ENCODE measurements around the gene SLC6A1. TPM values are rescaled to one million over a fixed set of nuclear protein-coding genes. Genes with fewer than 3 reads are reported as not detected.

The SLC6A1 gene
- total RNA-seq, 1 donor from 2014 or later, result not detected

DNA sequence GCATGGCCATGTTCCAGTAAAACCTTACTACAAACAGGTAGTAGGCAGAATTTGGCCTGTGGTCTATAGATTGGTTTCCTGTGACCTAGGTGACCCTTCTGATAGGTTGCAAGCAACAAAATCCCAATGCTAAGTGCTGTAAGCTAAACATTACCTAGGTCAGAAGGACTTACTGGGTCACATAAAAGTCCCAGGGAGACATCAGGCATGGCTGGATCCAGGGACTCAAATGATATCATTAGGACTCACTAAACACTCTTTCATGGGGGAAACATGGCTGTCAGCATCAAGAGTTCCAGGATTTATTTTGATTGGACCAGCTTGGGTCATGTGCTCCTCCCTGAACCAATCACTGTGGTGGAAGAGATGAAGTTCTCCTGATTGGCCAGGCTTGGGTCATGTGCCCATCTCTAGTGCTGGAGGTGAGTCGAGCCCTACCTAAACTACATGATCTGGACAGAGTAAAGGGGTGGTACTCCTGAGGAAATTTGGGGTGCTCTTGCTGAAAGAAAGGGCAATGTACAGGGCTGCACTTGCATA is 16.8 kb upstream of the SLC6A1 start:
- H3K4me3 ChIP-seq (ENCODE audit: low read depth, low read length), result no peak overlapping the region
- no peak for DNase-seq (ENCODE audit: low read depth)
- TF ChIP-seq, protein P1, sequence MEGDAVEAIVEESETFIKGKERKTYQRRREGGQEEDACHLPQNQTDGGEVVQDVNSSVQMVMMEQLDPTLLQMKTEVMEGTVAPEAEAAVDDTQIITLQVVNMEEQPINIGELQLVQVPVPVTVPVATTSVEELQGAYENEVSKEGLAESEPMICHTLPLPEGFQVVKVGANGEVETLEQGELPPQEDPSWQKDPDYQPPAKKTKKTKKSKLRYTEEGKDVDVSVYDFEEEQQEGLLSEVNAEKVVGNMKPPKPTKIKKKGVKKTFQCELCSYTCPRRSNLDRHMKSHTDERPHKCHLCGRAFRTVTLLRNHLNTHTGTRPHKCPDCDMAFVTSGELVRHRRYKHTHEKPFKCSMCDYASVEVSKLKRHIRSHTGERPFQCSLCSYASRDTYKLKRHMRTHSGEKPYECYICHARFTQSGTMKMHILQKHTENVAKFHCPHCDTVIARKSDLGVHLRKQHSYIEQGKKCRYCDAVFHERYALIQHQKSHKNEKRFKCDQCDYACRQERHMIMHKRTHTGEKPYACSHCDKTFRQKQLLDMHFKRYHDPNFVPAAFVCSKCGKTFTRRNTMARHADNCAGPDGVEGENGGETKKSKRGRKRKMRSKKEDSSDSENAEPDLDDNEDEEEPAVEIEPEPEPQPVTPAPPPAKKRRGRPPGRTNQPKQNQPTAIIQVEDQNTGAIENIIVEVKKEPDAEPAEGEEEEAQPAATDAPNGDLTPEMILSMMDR (conservative IDR thresholded peaks at IDR 0.05; ENCODE audit: low read depth, low read length), result no peak

DNA sequence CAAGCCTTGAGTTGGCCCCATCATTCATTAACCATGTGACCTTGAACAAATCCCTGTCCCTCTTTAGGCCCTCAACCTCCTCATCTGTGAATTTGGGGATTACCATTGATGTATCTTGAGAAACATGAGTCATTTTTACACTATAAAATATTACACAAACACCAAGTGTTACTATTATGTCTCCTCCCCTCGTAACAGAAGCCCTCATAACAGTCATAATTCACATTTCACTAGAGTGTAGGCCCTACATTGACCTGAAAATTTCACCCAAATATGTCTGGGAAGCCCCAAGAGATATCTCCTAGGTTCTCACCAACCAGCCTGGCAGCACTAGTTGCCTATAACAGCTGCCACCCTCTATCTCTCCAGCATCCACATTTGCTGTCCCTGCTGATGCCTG is 15.8 kb upstream of the SLC6A1 start:
- H3K4me3 ChIP-seq (ENCODE audit: low read depth, low read length), result no peak overlapping the region
- no peak for DNase-seq (ENCODE audit: low read depth)
- TF ChIP-seq, protein P1 (conservative IDR thresholded peaks at IDR 0.05; ENCODE audit: low read depth, low read length), result no peak

DNA sequence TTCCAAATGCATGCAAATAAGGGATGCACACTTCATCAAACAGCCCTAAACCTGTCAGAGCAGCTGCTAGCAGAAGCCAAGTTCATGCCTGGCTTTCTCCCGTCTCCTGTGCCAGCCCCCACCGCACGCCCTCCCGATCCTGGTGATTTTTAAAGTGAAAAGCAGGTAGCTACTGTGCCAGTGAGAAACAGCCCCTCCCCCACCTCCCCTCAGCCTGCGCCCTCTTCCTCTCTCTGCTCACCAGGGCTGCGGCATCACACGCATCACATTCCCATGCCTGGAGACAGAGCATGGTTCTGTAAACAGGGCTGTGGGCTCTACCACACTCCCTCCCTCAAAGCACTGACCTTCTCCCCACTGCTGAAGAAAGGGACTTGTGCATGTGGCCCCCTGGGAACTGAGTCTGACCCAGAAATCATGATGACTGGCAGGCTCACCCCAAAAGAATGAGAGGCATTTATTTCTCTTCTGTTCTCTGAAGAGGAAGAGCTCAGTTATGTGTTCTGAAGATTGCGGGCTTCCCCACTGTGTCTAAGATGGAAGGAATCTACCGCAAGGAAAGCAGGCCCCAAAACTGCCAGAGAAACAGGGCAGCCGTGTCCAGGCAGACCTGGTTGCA is 14.5 kb upstream of the SLC6A1 start:
- no peak overlapping the region for H3K4me3 ChIP-seq (ENCODE audit: low read depth, low read length)
- TF ChIP-seq, protein P1 (conservative IDR thresholded peaks at IDR 0.05; ENCODE audit: low read depth, low read length), result no peak
- DNase-seq (ENCODE audit: low read depth), result no peak

DNA sequence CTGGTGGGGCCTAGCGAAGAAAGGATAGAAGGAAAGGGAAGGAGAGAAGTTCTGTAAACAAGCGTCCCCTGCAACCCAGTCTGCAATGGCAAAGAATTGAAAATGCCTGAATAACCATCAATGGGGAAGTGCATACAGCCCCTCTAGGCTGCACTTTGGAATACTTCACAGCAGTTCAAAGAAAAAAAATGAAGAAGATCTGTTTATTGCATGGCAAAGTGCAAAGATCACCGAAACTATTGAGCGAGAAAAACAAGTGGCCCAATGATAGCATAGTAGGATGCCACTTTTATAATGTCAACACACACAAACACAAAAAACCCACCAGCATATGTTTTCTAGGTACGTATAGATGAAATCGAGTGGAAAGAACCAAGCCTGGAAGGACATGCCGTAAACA is 13.6 kb upstream of the SLC6A1 start:
- H3K4me3 ChIP-seq (ENCODE audit: low read depth, low read length), result no peak overlapping the region
- TF ChIP-seq, protein P1 (conservative IDR thresholded peaks at IDR 0.05; ENCODE audit: low read depth, low read length), result no peak
- DNase-seq (ENCODE audit: low read depth), result no peak

DNA sequence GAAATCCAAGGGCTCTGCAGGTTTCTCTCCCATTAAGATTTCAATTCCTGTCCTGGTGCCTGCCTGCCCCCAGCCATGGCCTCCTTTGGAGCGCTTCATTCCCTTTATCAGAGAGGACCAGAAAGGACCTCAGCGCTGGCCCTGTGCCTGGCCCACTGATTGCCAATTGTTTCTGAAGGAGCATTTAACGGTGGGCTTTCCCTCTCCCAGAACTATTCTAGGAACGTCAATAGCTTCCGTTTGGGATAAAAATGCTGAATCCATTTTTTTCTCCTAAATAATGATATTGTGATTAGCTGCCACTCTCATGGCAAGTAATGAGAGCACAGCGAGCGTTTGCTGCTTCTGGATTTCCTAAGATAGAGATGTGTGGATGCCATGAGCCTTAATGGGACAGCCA is 12.2 kb upstream of the SLC6A1 start:
- TF ChIP-seq, protein P1 (conservative IDR thresholded peaks at IDR 0.05; ENCODE audit: low read depth, low read length), result no peak
- DNase-seq (ENCODE audit: low read depth), result no peak

DNA sequence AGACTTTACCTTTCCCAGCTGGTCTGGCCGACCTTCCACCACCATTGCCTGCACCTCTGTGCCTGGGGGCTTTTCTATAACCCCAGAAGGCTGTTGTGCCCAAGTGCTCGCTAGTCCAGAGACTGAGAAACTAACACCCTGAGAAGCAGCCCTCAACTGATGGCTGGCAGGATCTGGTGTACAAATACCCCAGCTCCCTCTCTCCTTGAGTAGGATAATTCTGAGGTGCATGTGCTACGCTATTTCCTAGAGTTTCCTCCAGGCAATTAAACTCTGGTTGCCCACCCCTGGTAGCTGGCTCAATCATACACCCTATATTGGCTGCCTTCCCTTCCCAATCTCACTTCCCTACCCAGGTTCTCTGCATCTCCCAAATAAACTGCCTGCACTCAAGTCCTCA is 11.5 kb upstream of the SLC6A1 start:
- no peak for DNase-seq (ENCODE audit: low read depth)
- TF ChIP-seq, protein P1 (conservative IDR thresholded peaks at IDR 0.05; ENCODE audit: low read depth, low read length), result no peak
- no peak overlapping the region for H3K4me3 ChIP-seq (ENCODE audit: low read depth, low read length)

More for the DNA sequence above, 12.2 kb upstream of the SLC6A1 start:
- H3K4me3 ChIP-seq (ENCODE audit: low read depth, low read length), result no peak overlapping the region

DNA sequence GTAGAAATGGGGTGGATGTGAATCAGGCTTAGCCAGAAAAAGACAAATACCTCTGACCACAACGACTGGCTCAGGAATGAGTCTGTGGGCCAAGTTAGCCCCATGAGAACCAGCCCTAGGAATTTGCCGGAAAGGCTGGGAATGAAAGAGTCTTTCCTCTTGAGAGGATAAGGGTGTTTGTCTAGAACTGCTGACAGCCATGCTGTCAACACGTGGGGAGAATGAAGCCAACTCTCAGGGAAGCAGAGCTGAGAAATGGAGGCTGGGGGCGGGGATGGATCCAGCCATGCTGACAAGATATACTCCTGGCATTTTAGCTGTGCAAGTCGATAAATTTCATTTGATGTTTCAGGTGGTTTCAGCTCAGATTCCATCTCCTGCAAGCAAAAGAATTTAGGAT is 10.6 kb upstream of the SLC6A1 start:
- no peak overlapping the region for H3K4me3 ChIP-seq (ENCODE audit: low read depth, low read length)
- TF ChIP-seq, protein P1 (conservative IDR thresholded peaks at IDR 0.05; ENCODE audit: low read depth, low read length), result no peak
- no peak for DNase-seq (ENCODE audit: low read depth)

Data from epithelial cell of proximal tubule (primary cell).